GM10248 (cell line): Measurements from ENCODE around the gene G3BP1.

Source experiments
- CTCF ChIA-PET: fragments of 300-600 bp; sonication (Branson Sonifier 250); formaldehyde crosslinking; extraction: SDS; loops from one replicate; lab custom pipeline; 2021; ENCODE audit warnings: antibody characterized with exemption; lab: Yijun Ruan, JAX
- POLR2A ChIA-PET: fragments of 350-650 bp; sonication (Branson Sonifier 250); formaldehyde crosslinking; extraction: SDS; loops from one replicate; lab custom pipeline; 2020; ENCODE audit warnings: antibody characterized with exemption; lab: Yijun Ruan, JAX
- DNase-seq: peaks from one replicate; pipeline ENCODE4 v3.0.0; 2012; ENCODE audit errors: extremely low spot score
- CTCF ChIP-seq: IDR thresholded peaks from 2 replicates; pipeline ENCODE4 v1.5.1; 2012; ENCODE audit warnings: mild to moderate bottlenecking, low read depth; ENCODE audit errors: extremely low read depth, missing control alignments, control extremely low read depth

G3BP1 gene

GRCh38 chr5:151740336-151740942, 31.3 kb upstream of the G3BP1 start:
- ChIA-PET CTCF (interaction anchor here (0.6 to 13.0 kb wide), 32 partner anchors 9 to 193 kb away, joined by 3 to 363 read pairs (median 7); partner anchors contain the start of genes G3BP1 and SPARC), POLR2A (interaction anchor here (1.1 to 1.2 kb wide), 2 partner anchors 31 to 58 kb away, joined by 3 read pairs; partner anchors contain the start of gene G3BP1)
- peak; percentile 79 for TF ChIP-seq CTCF
- DNase-seq: peak; percentile 76

GRCh38 chr5:151740958-151741373, 30.8 kb upstream of the G3BP1 start:
- TF ChIP-seq CTCF: no peak
- CTCF ChIA-PET: interaction anchor here (0.8 to 13.0 kb wide), 25 partner anchors 9 to 218 kb away, joined by 3 to 363 read pairs (median 8); partner anchors contain the start of gene G3BP1
- POLR2A ChIA-PET: interaction anchor here (1.1 kb wide), 1 partner anchor 59 kb away, joined by 3 read pairs; no protein-coding TSS in a partner anchor
- DNase-seq: no peak

GRCh38 chr5:151741678-151742423, 29.9 kb upstream of the G3BP1 start:
- no peak for TF ChIP-seq CTCF
- no peak for DNase-seq
- ChIA-PET POLR2A (no interaction called here), CTCF (interaction anchor here (0.8 to 13.0 kb wide), 23 partner anchors 9 to 294 kb away, joined by 3 to 363 read pairs (median 13); partner anchors contain the start of genes G3BP1 and SLC36A1)

GRCh38 chr5:151742870-151743294, 28.9 kb upstream of the G3BP1 start:
- POLR2A ChIA-PET: no interaction called here
- TF ChIP-seq CTCF: peak; percentile 38
- CTCF ChIA-PET: interaction anchor here (1.4 to 13.0 kb wide), 9 partner anchors 8 to 295 kb away, joined by 4 to 363 read pairs (median 17); partner anchors contain the start of genes G3BP1 and SLC36A1
- no peak for DNase-seq

GRCh38 chr5:151743530-151743929, 28.2 kb upstream of the G3BP1 start:
- CTCF ChIA-PET: interaction anchor here (1.5 to 13.0 kb wide), 5 partner anchors 14 to 94 kb away, joined by 4 to 363 read pairs (median 121); partner anchors contain the start of gene G3BP1
- TF ChIP-seq CTCF: no peak
- POLR2A ChIA-PET: no interaction called here
- no peak for DNase-seq

GRCh38 chr5:151745071-151745705, 26.6 kb upstream of the G3BP1 start:
- ChIA-PET CTCF (interaction anchor here (1.1 to 13.0 kb wide), 4 partner anchors 8 to 96 kb away, joined by 4 to 363 read pairs (median 134); no protein-coding TSS in a partner anchor), POLR2A (interaction anchor here (0.6 kb wide), 1 partner anchor 11 kb away, joined by 3 read pairs; no protein-coding TSS in a partner anchor)
- DNase-seq: no peak
- TF ChIP-seq CTCF: no peak
